ENCODE measurements around the gene DLEC1.

Gene DLEC1

GRCh38 chr3:38105525-38105924 lies 66.5 kb downstream of the DLEC1 start:
- no peak overlapping the region for H2AFZ ChIP-seq (ENCODE audit: low read depth, low read length)
- H4K20me1 ChIP-seq (ENCODE audit: insufficient read depth, low read length), result no peaks in the 10 kb centered on the region
- H3K4me3 ChIP-seq (ENCODE audit: low read depth in 1 of 2, low read length in 2 of 2), result no peak overlapping the region
- no peak for TF ChIP-seq EZH2 (IDR thresholded peaks at IDR 0.05; ENCODE audit: borderline replicate concordance, low read depth, low read length, severe bottlenecking)
- no peak for TF ChIP-seq CTCF (IDR thresholded peaks at IDR 0.05; ENCODE audit: borderline replicate concordance, extremely low read depth, low read length, poor library complexity, severe bottlenecking)
- H3K27ac ChIP-seq (ENCODE audit: low read length), result no peak overlapping the region
- H3K9me3 ChIP-seq (ENCODE audit: insufficient read depth, low read length, severe bottlenecking), result peaks cover 2% of the 10 kb centered on the region
- H3K4me1 ChIP-seq (ENCODE audit: insufficient read depth, low read length), result no peaks in the 10 kb centered on the region
- H3K9ac ChIP-seq (ENCODE audit: low read depth, low read length), result no peak overlapping the region
- H3K4me2 ChIP-seq (ENCODE audit: insufficient read depth, low read length), result no peak overlapping the region
- H3K79me2 ChIP-seq (ENCODE audit: insufficient read depth, low read length), result no peaks in the 10 kb centered on the region
- DNase-seq (no peak), ATAC-seq (ENCODE audit: insufficient read depth, low read depth) (no peak)
- H3K36me3 ChIP-seq (ENCODE audit: insufficient read depth, low read length), result no peaks in the 10 kb centered on the region
- H3K27me3 ChIP-seq (ENCODE audit: insufficient read depth, low read length, poor library complexity), result peaks cover 9% of the 10 kb centered on the region

- H3K4me3 ChIP-seq (ENCODE audit: low read depth in 1 of 2, low read length in 2 of 2), result no peak overlapping the region
- no peaks in the 10 kb centered on the region for H4K20me1 ChIP-seq (ENCODE audit: insufficient read depth, low read length)
- peaks cover 2% of the 10 kb centered on the region for H3K9me3 ChIP-seq (ENCODE audit: insufficient read depth, low read length, severe bottlenecking)
- ATAC-seq (ENCODE audit: insufficient read depth, low read depth) (no peak), DNase-seq (no peak)
- H2AFZ ChIP-seq (ENCODE audit: low read depth, low read length), result no peak overlapping the region
- no peaks in the 10 kb centered on the region for H3K36me3 ChIP-seq (ENCODE audit: insufficient read depth, low read length)
- H3K9ac ChIP-seq (ENCODE audit: low read depth, low read length), result no peak overlapping the region
- no peaks in the 10 kb centered on the region for H3K4me1 ChIP-seq (ENCODE audit: insufficient read depth, low read length)
- H3K27ac ChIP-seq (ENCODE audit: low read length), result no peak overlapping the region
- TF ChIP-seq CTCF (IDR thresholded peaks at IDR 0.05; ENCODE audit: borderline replicate concordance, extremely low read depth, low read length, poor library complexity, severe bottlenecking) (no peak), EZH2 (IDR thresholded peaks at IDR 0.05; ENCODE audit: borderline replicate concordance, low read depth, low read length, severe bottlenecking) (no peak)
- H3K4me2 ChIP-seq (ENCODE audit: insufficient read depth, low read length), result no peak overlapping the region
- H3K27me3 ChIP-seq (ENCODE audit: insufficient read depth, low read length, poor library complexity), result no peaks in the 10 kb centered on the region
- H3K79me2 ChIP-seq (ENCODE audit: insufficient read depth, low read length), result no peaks in the 10 kb centered on the region
Observed at GRCh38 chr3:38107911-38108648, 69.1 kb downstream of the DLEC1 start.

- TF ChIP-seq EZH2 (IDR thresholded peaks at IDR 0.05; ENCODE audit: borderline replicate concordance, low read depth, low read length, severe bottlenecking) (no peak), CTCF (IDR thresholded peaks at IDR 0.05; ENCODE audit: borderline replicate concordance, extremely low read depth, low read length, poor library complexity, severe bottlenecking) (no peak)
- no peaks in the 10 kb centered on the region for H3K79me2 ChIP-seq (ENCODE audit: insufficient read depth, low read length)
- H3K27me3 ChIP-seq (ENCODE audit: insufficient read depth, low read length, poor library complexity), result no peaks in the 10 kb centered on the region
- no peaks in the 10 kb centered on the region for H4K20me1 ChIP-seq (ENCODE audit: insufficient read depth, low read length)
- no peak overlapping the region for H3K4me3 ChIP-seq (ENCODE audit: low read depth in 1 of 2, low read length in 2 of 2)
- peaks cover 2% of the 10 kb centered on the region for H3K9me3 ChIP-seq (ENCODE audit: insufficient read depth, low read length, severe bottlenecking)
- no peak overlapping the region for H2AFZ ChIP-seq (ENCODE audit: low read depth, low read length)
- no peaks in the 10 kb centered on the region for H3K4me1 ChIP-seq (ENCODE audit: insufficient read depth, low read length)
- no peak overlapping the region for H3K27ac ChIP-seq (ENCODE audit: low read length)
- DNase-seq (no peak), ATAC-seq (ENCODE audit: insufficient read depth, low read depth) (no peak)
- H3K36me3 ChIP-seq (ENCODE audit: insufficient read depth, low read length), result no peaks in the 10 kb centered on the region
- no peak overlapping the region for H3K9ac ChIP-seq (ENCODE audit: low read depth, low read length)
- no peak overlapping the region for H3K4me2 ChIP-seq (ENCODE audit: insufficient read depth, low read length)
Observed at GRCh38 chr3:38108649-38109579, 69.9 kb downstream of the DLEC1 start.
